H9 (cell line): ENCODE results near the gene USB1. TPM values are rescaled to one million over a fixed set of nuclear protein-coding genes. Genes with fewer than 3 reads are reported as not detected.
A peak's percentile ranks its signal among the peaks of the same experiment; 100 is the strongest.

Source experiments
- DNase-seq: peaks from one replicate; pipeline ENCODE4 v3.0.0-alpha.2; 2017
- H2AFZ ChIP-seq: one replicate; pipeline ENCODE4 v1.6.1; 2013; ENCODE audit warnings: mild to moderate bottlenecking, low read length, control low read depth, moderate library complexity
- H2AK5ac ChIP-seq: 2 replicates; pipeline ENCODE4 v1.6.1; 2013; ENCODE audit warnings: low read length, control low read depth, mixed read lengths; ENCODE audit not compliant: insufficient read length
- H2BK120ac ChIP-seq: one replicate; pipeline ENCODE4 v1.6.1; 2013; ENCODE audit warnings: low read depth, mild to moderate bottlenecking, low read length, control low read depth, inconsistent platforms; ENCODE audit not compliant: poor library complexity, severe bottlenecking
- H2BK12ac ChIP-seq: 2 replicates; pipeline ENCODE4 v1.6.1; 2013; ENCODE audit warnings: low read length, control low read depth, mixed read lengths, low read depth; ENCODE audit not compliant: insufficient read length
- H2BK15ac ChIP-seq: 2 replicates; pipeline ENCODE4 v1.6.1; 2013; ENCODE audit warnings: low read depth, low read length, control low read depth
- H2BK20ac ChIP-seq: one replicate; pipeline ENCODE4 v1.6.1; 2013; ENCODE audit warnings: low read depth, mild to moderate bottlenecking, low read length, control low read depth, inconsistent platforms; ENCODE audit not compliant: poor library complexity, severe bottlenecking
- H2BK5ac ChIP-seq: 2 replicates; pipeline ENCODE4 v1.6.1; 2013; ENCODE audit warnings: low read length, control low read depth, mixed read lengths; ENCODE audit not compliant: insufficient read length
- H3K14ac ChIP-seq: 2 replicates; pipeline ENCODE4 v1.6.1; 2013; ENCODE audit warnings: low read length, control low read depth; ENCODE audit not compliant: insufficient read depth
- H3K18ac ChIP-seq: 2 replicates; pipeline ENCODE4 v1.6.1; 2013; ENCODE audit warnings: low read depth, mild to moderate bottlenecking, mixed read lengths, low read length, control low read depth; ENCODE audit not compliant: insufficient read length
- H3K23ac ChIP-seq: 2 replicates; pipeline ENCODE4 v1.6.1; 2013; ENCODE audit warnings: low read length, control low read depth, mixed read lengths, low read depth; ENCODE audit not compliant: insufficient read length
- H3K23me2 ChIP-seq: 2 replicates; pipeline ENCODE4 v1.6.1; 2013; ENCODE audit warnings: low read depth, mild to moderate bottlenecking, mixed read lengths, low read length, control low read depth; ENCODE audit not compliant: insufficient read length, poor library complexity, severe bottlenecking
- H3K27ac ChIP-seq: 2 replicates; pipeline ENCODE4 v1.5.1; 2013; ENCODE audit warnings: low read length, control low read depth, mixed read lengths, low read depth; ENCODE audit not compliant: insufficient read length
- H3K27me3 ChIP-seq: 2 replicates; pipeline ENCODE4 v1.6.1; 2013; ENCODE audit warnings: low read length, control low read depth, inconsistent platforms; ENCODE audit not compliant: insufficient read depth
- H3K4ac ChIP-seq: 2 replicates; pipeline ENCODE4 v1.6.1; 2013; ENCODE audit warnings: low read depth, mild to moderate bottlenecking, control low read depth, inconsistent platforms, low read length, moderate library complexity
- H3K4me1 ChIP-seq: 2 replicates; pipeline ENCODE4 v1.6.1; 2013; ENCODE audit warnings: low read length, control low read depth, inconsistent platforms; ENCODE audit not compliant: insufficient read depth
- H3K4me2 ChIP-seq: 2 replicates; pipeline ENCODE4 v1.6.1; 2013; ENCODE audit warnings: low read length, control low read depth, mixed read lengths; ENCODE audit not compliant: insufficient read length, insufficient read depth
- H3K56ac ChIP-seq: 2 replicates; pipeline ENCODE4 v1.6.1; 2013; ENCODE audit warnings: low read depth, mild to moderate bottlenecking, mixed read lengths, low read length, control low read depth; ENCODE audit not compliant: insufficient read length
- H3K79me1 ChIP-seq: 2 replicates; pipeline ENCODE4 v1.6.1; 2013; ENCODE audit warnings: low read depth, mild to moderate bottlenecking, moderate library complexity, low read length, control low read depth, inconsistent platforms; ENCODE audit not compliant: insufficient read depth, poor library complexity, severe bottlenecking
- H3K79me2 ChIP-seq: 2 replicates; pipeline ENCODE4 v1.6.1; 2013; ENCODE audit warnings: low read length, control low read depth, inconsistent platforms; ENCODE audit not compliant: insufficient read depth
- H3K9ac ChIP-seq: 2 replicates; pipeline ENCODE4 v1.6.1; 2013; ENCODE audit warnings: low read length, control low read depth, mixed read lengths; ENCODE audit not compliant: insufficient read length; ENCODE audit errors: extremely low read depth
- H3K9me3 ChIP-seq: one replicate; pipeline ENCODE4 v1.6.1; 2013; ENCODE audit warnings: low read depth, low read length, inconsistent platforms; ENCODE audit not compliant: control insufficient read depth
- H3T11ph ChIP-seq: one replicate; pipeline ENCODE4 v1.6.1; 2013; ENCODE audit warnings: mild to moderate bottlenecking, low read length, control low read depth, inconsistent platforms
- H4K20me1 ChIP-seq: one replicate; pipeline ENCODE4 v1.6.1; 2013; ENCODE audit not compliant: control insufficient read depth, insufficient read length, insufficient read depth
- H4K5ac ChIP-seq: 2 replicates; pipeline ENCODE4 v1.6.1; 2013; ENCODE audit warnings: low read depth, mild to moderate bottlenecking, mixed read lengths, low read length, control low read depth; ENCODE audit not compliant: insufficient read length
- H4K8ac ChIP-seq: replicated peaks from 2 replicates; pipeline ENCODE4 v1.6.1; 2013; ENCODE audit warnings: low read length, control low read depth, mixed read lengths, low read depth; ENCODE audit not compliant: insufficient read length
- H4K91ac ChIP-seq: 2 replicates; pipeline ENCODE4 v1.6.1; 2013; ENCODE audit warnings: low read depth, mild to moderate bottlenecking, moderate library complexity, mixed read lengths, low read length, control low read depth; ENCODE audit not compliant: insufficient read length
- H3K27ac Mint-ChIP-seq, 3 experiments: 2 replicates in 2 of 3; 3 replicates in 1 of 3; pipeline ENCODE4 v1.8.0; 2020 to 2021; ENCODE audit warnings: mixed read lengths in 3 of 3, mild to moderate bottlenecking in 1 of 3, moderate library complexity in 1 of 3
- H3K27me3 Mint-ChIP-seq: 2 replicates; pipeline ENCODE4 v1.8.0; 2021; ENCODE audit warnings: low read depth, mild to moderate bottlenecking, moderate library complexity, mixed read lengths
- H3K36me3 Mint-ChIP-seq, 3 experiments: 2 replicates in 2 of 3; 3 replicates in 1 of 3; pipeline ENCODE4 v1.8.0; 2020 to 2021; ENCODE audit warnings: low read depth in 3 of 3, mixed read lengths in 3 of 3; ENCODE audit not compliant: insufficient read depth in 1 of 3
- H3K4me1 Mint-ChIP-seq, 2 experiments: 2 replicates each; pipeline ENCODE4 v1.8.0; 2020; ENCODE audit warnings: mixed read lengths in 2 of 2
- H3K4me3 Mint-ChIP-seq, 2 experiments: 2 replicates in 1 of 2; 3 replicates in 1 of 2; pipeline ENCODE4 v1.8.0; 2020 to 2021; ENCODE audit warnings: mild to moderate bottlenecking in 2 of 2, mixed read lengths in 2 of 2, moderate library complexity in 1 of 2
- H3K9me3 Mint-ChIP-seq, 2 experiments: 2 replicates in 1 of 2; 3 replicates in 1 of 2; pipeline ENCODE4 v1.8.0; 2020; ENCODE audit warnings: mild to moderate bottlenecking in 2 of 2, mixed read lengths in 2 of 2, moderate library complexity in 1 of 2
- WGBS: extraction: QIAGEN DNeasy Blood & Tissue Kit; methylation state at CpG from one replicate; pipeline ENCODE4 v1.1.7; 2013; ENCODE audit warnings: missing lambda C conversion rate, low lambda C conversion rate, mixed read lengths; ENCODE audit not compliant: insufficient read length; ENCODE audit errors: extremely low coverage; 5-methylcytosine and 5-hydroxymethylcytosine counted together
- total RNA-seq: library from RNA; stranded (reverse); gene quantifications from 2 replicates; pipeline ENCODE4 v1.2.1, GENCODE V29; 2021
- TF ChIP-seq, protein P1 (sequence below): fragments of 200-600 bp; sonication (generic); conservative IDR thresholded peaks from 3 replicates; pipeline ENCODE4 v1.8.0; 2021; ENCODE audit warnings: antibody characterized with exemption, mild to moderate bottlenecking

USB1 gene
- total RNA-seq, 1 experiment from 2014 or later, result 65.0 TPM

GRCh38 chr16:58010886-58011285, 9.7 kb downstream of the USB1 start:
- Histone ChIP-seq H2BK12ac (no peak overlapping the region), H3K79me1 (no peaks in the 10 kb centered on the region), H2AFZ (no peak overlapping the region), H3K9ac (no peak overlapping the region), H3K4me1 (no peaks in the 10 kb centered on the region), H2BK5ac (no peak overlapping the region), H3K9me3 (no peaks in the 10 kb centered on the region), H3K4ac (no peak overlapping the region), H3K4me2 (no peak overlapping the region), H2BK20ac (no peak overlapping the region), H4K8ac (no peak overlapping the region), H3K79me2 (no peaks in the 10 kb centered on the region), H3K27me3 (no peaks in the 10 kb centered on the region), H3K23me2 (no peaks in the 10 kb centered on the region), H4K91ac (no peak overlapping the region), H2AK5ac (no peak overlapping the region), H3K27ac (no peak overlapping the region), H3T11ph (no peak overlapping the region), H4K20me1 (no peaks in the 10 kb centered on the region), H3K18ac (no peak overlapping the region), H3K14ac (no peak overlapping the region), H3K23ac (no peak overlapping the region), H4K5ac (no peak overlapping the region), H2BK15ac (no peak overlapping the region), H3K56ac (no peak overlapping the region), H2BK120ac (no peak overlapping the region)
- no peak overlapping the region for H3K4me3 Mint-ChIP-seq
- H3K27me3 Mint-ChIP-seq, result no peaks in the 10 kb centered on the region
- H3K27ac Mint-ChIP-seq, result peak overlapping the region in 1 of 3 experiments; percentile 71; a peak in 1 of 7 replicates
- TF ChIP-seq, protein P1, sequence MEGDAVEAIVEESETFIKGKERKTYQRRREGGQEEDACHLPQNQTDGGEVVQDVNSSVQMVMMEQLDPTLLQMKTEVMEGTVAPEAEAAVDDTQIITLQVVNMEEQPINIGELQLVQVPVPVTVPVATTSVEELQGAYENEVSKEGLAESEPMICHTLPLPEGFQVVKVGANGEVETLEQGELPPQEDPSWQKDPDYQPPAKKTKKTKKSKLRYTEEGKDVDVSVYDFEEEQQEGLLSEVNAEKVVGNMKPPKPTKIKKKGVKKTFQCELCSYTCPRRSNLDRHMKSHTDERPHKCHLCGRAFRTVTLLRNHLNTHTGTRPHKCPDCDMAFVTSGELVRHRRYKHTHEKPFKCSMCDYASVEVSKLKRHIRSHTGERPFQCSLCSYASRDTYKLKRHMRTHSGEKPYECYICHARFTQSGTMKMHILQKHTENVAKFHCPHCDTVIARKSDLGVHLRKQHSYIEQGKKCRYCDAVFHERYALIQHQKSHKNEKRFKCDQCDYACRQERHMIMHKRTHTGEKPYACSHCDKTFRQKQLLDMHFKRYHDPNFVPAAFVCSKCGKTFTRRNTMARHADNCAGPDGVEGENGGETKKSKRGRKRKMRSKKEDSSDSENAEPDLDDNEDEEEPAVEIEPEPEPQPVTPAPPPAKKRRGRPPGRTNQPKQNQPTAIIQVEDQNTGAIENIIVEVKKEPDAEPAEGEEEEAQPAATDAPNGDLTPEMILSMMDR, result no peak
- H3K4me1 Mint-ChIP-seq, result peaks cover 22 to 25% of the 10 kb centered on the region in 2 experiments
- DNase-seq, result no peak
- peaks cover 0 to 6% of the 10 kb centered on the region in 2 experiments; a peak in 2 of 5 replicates for H3K9me3 Mint-ChIP-seq
- peaks cover 22 to 51% (median 27%) of the 10 kb centered on the region in 3 experiments; a peak in 6 of 7 replicates for H3K36me3 Mint-ChIP-seq
- no CpG with 5 or more reads among the region's 3 CpGs for WGBS
